HG02610 (cell line): Measurements from ENCODE around the gene GDF11.

Source experiments
- ATAC-seq: cut with Tn5 transposase; IDR thresholded peaks from one replicate; pipeline ENCODE4 v1.9.1; 2021; ENCODE audit warnings: mild to moderate bottlenecking, moderate library complexity; ENCODE audit not compliant: unreplicated experiment

GDF11 gene

DNA sequence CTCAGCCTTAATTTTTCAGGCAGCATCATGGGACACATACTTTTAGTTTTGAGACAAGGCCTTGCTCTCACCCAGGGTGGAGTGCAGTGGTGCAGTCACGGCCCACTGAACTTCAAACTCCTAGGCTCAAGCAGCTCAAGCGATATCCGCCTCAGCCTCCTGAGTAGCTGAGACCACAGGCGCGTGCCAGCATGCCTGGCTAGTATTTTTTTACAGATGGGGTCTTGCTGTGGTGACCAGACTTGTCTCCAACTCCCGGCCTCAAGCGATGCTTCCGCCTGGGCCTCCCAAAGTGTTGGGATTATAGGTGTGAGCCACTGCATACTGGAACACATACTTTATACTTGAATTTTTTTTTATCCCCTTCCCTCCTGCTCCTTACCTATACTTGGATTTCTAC is 20.0 kb upstream of the GDF11 start:
- ATAC-seq = no peak

- no peak for ATAC-seq
Observed at GRCh38 chr12:55723516-55724225, 19.3 kb upstream of the GDF11 start.

GRCh38 chr12:55724226-55724939 is 18.5 kb upstream of the GDF11 start:
- ATAC-seq = peak; percentile 28

GRCh38 chr12:55724940-55725309 is 18.0 kb upstream of the GDF11 start:
- ATAC-seq = no peak

DNA sequence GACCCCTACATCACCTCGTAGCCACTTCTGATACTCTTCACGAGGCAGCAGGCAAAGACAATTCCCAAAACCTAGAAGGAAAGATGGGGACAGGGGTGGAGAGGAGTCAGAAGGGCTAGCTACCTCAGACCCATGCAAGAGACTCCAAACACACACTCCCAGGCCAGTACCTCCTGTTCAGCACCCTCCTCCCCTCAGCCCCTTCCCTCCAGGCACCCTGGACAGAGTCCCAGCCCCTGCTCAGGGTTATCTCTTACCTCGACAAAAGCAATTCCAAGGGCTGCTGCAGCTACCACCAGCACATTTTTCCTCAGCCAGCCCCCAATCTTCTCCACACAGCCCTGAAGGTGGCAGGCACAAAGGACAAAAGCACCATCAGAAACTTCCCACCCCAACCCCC is 17.4 kb upstream of the GDF11 start:
- ATAC-seq = no peak

- ATAC-seq = no peak
Observed at GRCh38 chr12:55726971-55727370, 16.0 kb upstream of the GDF11 start.

- ATAC-seq = no peak
Observed at GRCh38 chr12:55727643-55728185, 15.2 kb upstream of the GDF11 start.

- ATAC-seq = no peak
Observed at GRCh38 chr12:55728186-55728938, 14.6 kb upstream of the GDF11 start.

- peak; percentile 59 for ATAC-seq
Observed at GRCh38 chr12:55728939-55729818, 13.7 kb upstream of the GDF11 start, which contains the start of gene CD63. TSS of gene CD63 (minus strand) at chr12:55729009. CDS start at chr12:55728341, 668 bp downstream.

DNA sequence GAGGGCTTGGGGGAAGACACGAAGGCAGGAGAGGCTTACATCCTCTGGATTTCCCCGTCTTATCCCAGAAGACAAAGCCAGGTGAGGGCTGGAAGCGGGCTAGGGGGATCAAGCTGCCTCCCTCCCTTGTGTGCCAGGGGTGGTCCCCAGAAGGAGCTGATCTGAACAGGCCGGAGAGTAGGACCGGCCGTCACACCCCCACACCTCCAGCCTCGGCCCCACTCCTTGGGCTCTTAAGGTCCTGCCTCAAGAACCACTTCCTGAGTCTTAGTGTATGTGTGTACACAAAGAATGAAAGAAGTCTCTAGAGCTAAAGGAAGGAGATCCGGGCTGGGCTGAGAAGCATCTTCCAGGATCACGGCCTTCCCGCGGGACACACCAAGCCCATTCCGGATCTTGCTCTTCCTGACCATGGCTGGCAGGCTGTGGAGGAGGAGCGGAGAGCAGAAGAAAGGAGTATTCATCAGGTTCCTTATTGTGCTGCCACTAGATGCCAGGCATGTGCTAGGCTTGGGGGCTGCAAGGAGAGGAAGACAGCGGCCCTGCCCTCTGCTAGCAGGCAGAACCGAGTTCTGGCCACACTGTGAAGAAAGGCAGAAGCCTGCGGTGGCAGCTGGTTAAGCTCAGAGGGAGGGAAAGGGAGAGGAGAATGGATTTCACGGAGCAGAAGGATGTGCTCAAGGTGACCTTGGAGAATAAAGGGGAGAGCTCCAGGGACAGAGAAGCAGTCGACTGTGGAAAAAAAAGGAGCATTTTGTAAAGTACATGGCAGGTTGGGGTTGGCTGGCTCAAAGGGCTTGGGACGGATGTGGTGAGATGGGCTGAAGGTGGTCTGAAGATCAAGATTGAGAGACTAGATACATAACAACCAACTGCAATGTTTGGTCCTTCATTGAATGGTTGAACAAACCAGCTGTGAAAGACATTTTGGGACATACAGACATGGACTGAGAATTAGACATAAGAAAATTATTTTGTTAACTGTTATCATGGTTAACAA is 12.8 kb upstream of the GDF11 start:
- ATAC-seq = peak; percentile 45

- ATAC-seq = no peak
Observed at GRCh38 chr12:55732288-55732687, 10.6 kb upstream of the GDF11 start.

- no peak for ATAC-seq
Observed at GRCh38 chr12:55733021-55733555, 9.8 kb upstream of the GDF11 start.

DNA sequence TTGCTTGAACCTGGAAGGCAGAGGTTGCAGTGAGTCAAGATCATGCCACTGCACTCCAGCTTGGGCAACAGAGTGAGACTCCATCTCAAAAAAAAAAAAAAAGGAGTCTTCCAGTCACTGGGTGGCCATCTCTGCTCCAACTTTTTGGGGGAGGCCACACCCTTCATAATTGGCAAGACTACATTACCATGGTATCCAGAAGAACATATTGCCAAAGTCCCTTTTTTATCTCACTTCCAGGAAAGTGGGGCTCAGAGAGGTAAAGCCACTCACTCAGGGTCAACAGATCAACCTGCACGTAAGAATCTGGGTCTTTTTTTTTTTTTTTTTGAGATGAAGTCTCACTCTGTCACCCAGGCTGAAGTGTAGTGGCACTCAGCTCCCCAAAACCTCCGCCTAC is 9.1 kb upstream of the GDF11 start:
- ATAC-seq = no peak

DNA sequence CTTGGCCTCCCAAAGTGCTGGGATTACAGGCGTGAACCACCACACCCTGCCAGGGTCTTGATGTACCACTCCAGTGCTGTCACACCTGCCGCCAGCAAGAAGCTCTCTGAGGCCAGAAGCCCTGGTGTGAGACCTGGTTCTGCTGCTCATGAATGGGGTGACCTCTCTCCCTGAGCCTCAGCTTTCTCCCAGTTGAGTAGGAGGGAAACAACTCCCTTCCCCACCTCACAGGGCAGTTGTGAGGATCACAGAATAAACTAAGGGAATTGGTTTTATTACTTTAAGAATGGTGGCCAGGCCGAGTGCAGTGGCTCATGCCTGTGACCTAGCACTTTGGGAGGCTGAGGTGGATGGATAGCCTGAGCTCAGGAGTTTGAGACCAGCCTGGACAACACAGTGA is 8.3 kb upstream of the GDF11 start:
- no peak for ATAC-seq

DNA sequence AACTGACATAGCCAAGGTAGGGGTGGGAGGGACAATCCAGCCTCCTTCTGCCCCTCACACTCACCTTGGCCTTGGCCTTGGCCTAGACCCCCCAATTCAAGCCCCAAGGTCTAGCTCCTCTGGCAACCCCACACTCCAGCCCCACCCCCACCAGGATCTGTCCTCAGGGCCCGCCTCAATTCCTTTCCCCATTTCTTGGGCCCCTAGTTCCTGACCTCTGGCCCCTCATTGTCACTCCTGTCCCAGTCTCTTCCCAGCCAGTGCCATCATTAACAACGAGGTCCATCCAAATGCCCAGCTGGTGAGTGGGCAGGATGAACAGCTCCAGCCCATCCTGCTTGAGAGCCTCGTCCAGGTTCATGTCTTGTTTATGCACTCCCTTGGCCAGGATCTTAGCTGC is 6.8 kb upstream of the GDF11 start:
- ATAC-seq = no peak

GRCh38 chr12:55736780-55737580 is 5.9 kb upstream of the GDF11 start:
- ATAC-seq = peak; percentile 36

DNA sequence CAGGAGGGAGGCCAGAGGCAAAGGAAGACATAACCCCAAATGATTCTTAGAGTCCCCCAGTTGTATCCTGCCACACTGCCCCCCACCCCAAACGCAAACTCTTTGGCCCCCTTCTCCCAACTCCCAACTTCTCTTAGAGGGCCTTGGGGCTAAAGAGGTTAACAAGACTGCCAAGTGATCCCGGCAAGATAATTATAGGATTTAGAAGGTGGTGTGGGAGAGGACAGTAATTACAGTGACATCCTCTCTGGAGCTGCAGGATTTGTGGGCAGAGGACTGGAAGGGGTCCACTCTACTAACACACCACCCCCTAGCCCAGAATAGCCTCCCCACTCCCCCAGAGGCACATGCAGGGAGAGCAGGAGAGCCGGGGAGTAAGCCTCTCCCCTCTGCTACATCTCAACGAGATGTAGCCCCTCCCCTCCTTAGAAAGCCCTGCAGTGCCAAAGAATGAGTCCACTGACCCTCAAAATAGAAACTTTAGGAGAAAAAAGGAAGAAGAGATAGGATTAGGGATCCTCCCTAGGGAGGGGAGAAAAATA is 5.3 kb upstream of the GDF11 start:
- no peak for ATAC-seq
